ENCODE results near the gene RAB11A.

RAB11A gene

DNA sequence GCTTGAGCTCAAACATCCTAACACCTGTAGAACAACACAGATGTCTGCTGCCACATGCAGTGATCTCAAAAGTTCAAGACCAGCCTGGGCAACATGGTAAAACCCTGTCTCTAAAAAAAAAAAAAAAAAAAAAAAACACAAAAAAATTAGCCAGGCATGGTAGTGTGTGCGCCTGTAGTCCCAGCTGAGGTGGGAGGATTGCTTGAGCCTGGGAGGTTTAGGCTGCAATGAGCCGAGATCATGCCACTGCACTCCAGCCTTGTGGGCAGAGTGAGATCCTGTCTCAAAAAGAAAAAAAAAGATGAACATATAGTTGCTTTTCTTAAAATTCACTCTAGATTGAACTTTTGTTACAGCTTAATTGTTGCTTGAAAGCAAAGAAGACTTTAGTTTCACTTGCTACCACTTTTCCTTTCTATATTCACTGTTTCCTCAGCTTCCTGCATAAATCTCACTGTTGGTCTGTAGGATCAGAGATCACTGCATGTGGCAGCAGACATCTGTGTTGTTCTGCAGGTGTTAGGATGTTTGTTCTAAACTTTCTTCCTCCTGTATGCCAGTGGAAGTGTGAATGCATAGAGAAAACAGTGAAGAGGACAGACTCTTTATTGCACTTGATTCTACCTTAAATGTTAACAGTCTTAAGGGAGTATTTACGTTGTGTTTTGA lies 12.6 kb downstream of the RAB11A start:
- no peak overlapping the region for H2BK5ac ChIP-seq (ENCODE audit: low read depth, low read length, poor library complexity, severe bottlenecking)
- H4K91ac ChIP-seq (ENCODE audit: low read length), result no peak overlapping the region

DNA sequence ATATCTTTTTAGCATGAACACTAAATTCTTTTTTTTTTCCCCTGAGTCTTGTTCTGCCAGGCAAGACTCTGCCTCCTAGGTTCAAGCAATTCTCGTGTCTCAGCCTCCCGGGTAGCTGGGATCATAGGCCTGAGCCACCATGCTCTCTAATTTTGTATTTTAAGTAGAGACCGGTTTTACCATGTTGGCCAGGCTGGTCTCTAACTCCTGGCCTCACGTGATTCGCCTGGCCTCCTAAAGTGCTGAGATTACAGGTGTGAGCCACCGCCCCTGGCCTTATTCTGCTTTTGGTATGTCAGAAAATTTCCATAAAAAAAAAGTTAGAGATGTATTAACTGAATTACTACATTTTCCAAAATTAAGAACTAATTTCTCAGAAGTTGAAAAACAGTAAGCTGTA lies 14.3 kb downstream of the RAB11A start:
- no peak overlapping the region for H2BK5ac ChIP-seq (ENCODE audit: low read depth, low read length, poor library complexity, severe bottlenecking)
- WGBS, result 97% methylated on average over 5 of the region's 6 CpGs
- no peak overlapping the region for H2BK120ac ChIP-seq (ENCODE audit: low read depth, low read length)
- H2BK15ac ChIP-seq (ENCODE audit: low read depth, poor library complexity, severe bottlenecking), result no peak overlapping the region
- H2BK12ac ChIP-seq (ENCODE audit: low read length in 2 of 2), result no peak overlapping the region
- no peak overlapping the region for H4K8ac ChIP-seq (ENCODE audit: low read length)
- H3K23ac ChIP-seq (ENCODE audit: low read length in 2 of 2), result no peak overlapping the region
- no peak overlapping the region for H3K4ac ChIP-seq (ENCODE audit: low read depth in 1 of 2, low read length in 2 of 2)
- H3K9me3 ChIP-seq (ENCODE audit: control insufficient read depth, low read length), result no peaks in the 10 kb centered on the region
- peaks cover 14% of the 10 kb centered on the region for H3K79me1 ChIP-seq (replicated peaks; ENCODE audit: low read length, poor library complexity, severe bottlenecking)
- no peak overlapping the region for H3K27ac ChIP-seq (ENCODE audit: low read length, poor library complexity, severe bottlenecking)
- no peak overlapping the region for H3K4me2 ChIP-seq (ENCODE audit: low read length, poor library complexity, severe bottlenecking)
- H3K4me3 ChIP-seq (ENCODE audit: insufficient read depth in 1 of 2, low read depth in 1 of 2, low read length in 2 of 2), result no peak overlapping the region
- H2AFZ ChIP-seq (ENCODE audit: low read depth, low read length), result no peak overlapping the region
- H3K36me3 ChIP-seq (ENCODE audit: control insufficient read depth in 1 of 2, insufficient read depth in 2 of 2, low read depth in 1 of 2, low read length in 2 of 2), result peaks cover 13 to 100% of the 10 kb centered on the region in 2 experiments
- H3K27me3 ChIP-seq (ENCODE audit: control insufficient read depth in 1 of 2, insufficient read depth in 1 of 2, low read length in 2 of 2), result no peaks in the 10 kb centered on the region
- H4K91ac ChIP-seq (ENCODE audit: low read length), result no peak overlapping the region
- H2AK5ac ChIP-seq (ENCODE audit: low read length, severe bottlenecking), result no peak overlapping the region
- H3K9ac ChIP-seq (ENCODE audit: low read length), result no peak overlapping the region
- no peak overlapping the region for H3K14ac ChIP-seq (ENCODE audit: low read length in 2 of 2)
- H3K18ac ChIP-seq (ENCODE audit: low read depth in 1 of 2, low read length in 2 of 2), result no peak overlapping the region
- H3K4me1 ChIP-seq (ENCODE audit: control insufficient read depth, insufficient read depth, low read depth, low read length), result no peaks in the 10 kb centered on the region
- DNase-seq, result no peak

More for the DNA sequence above, 12.6 kb downstream of the RAB11A start:
- Histone ChIP-seq H3K23ac (ENCODE audit: low read length in 2 of 2) (no peak overlapping the region), H2AK5ac (ENCODE audit: low read length, severe bottlenecking) (no peak overlapping the region), H3K27ac (ENCODE audit: low read length, poor library complexity, severe bottlenecking) (no peak overlapping the region), H2BK120ac (ENCODE audit: low read depth, low read length) (no peak overlapping the region), H3K9me3 (ENCODE audit: control insufficient read depth, low read length) (no peaks in the 10 kb centered on the region), H4K8ac (ENCODE audit: low read length) (no peak overlapping the region), H3K27me3 (ENCODE audit: control insufficient read depth in 1 of 2, insufficient read depth in 1 of 2, low read length in 2 of 2) (no peaks in the 10 kb centered on the region), H3K4me1 (ENCODE audit: control insufficient read depth, insufficient read depth, low read depth, low read length) (no peaks in the 10 kb centered on the region), H3K14ac (ENCODE audit: low read length in 2 of 2) (no peak overlapping the region), H3K18ac (ENCODE audit: low read depth in 1 of 2, low read length in 2 of 2) (no peak overlapping the region), H3K4me2 (ENCODE audit: low read length, poor library complexity, severe bottlenecking) (no peak overlapping the region), H2AFZ (ENCODE audit: low read depth, low read length) (no peak overlapping the region), H3K4me3 (ENCODE audit: insufficient read depth in 1 of 2, low read depth in 1 of 2, low read length in 2 of 2) (no peak overlapping the region), H3K9ac (ENCODE audit: low read length) (no peak overlapping the region), H3K79me1 (replicated peaks; ENCODE audit: low read length, poor library complexity, severe bottlenecking) (peaks cover 17% of the 10 kb centered on the region), H3K36me3 (ENCODE audit: control insufficient read depth in 1 of 2, insufficient read depth in 2 of 2, low read depth in 1 of 2, low read length in 2 of 2) (peaks cover 15 to 99% of the 10 kb centered on the region in 2 experiments), H3K4ac (ENCODE audit: low read depth in 1 of 2, low read length in 2 of 2) (no peak overlapping the region), H2BK12ac (ENCODE audit: low read length in 2 of 2) (no peak overlapping the region), H2BK15ac (ENCODE audit: low read depth, poor library complexity, severe bottlenecking) (no peak overlapping the region)
- WGBS, result 100% methylated on average over 3 of the region's 3 CpGs
- DNase-seq, result no peak

DNA sequence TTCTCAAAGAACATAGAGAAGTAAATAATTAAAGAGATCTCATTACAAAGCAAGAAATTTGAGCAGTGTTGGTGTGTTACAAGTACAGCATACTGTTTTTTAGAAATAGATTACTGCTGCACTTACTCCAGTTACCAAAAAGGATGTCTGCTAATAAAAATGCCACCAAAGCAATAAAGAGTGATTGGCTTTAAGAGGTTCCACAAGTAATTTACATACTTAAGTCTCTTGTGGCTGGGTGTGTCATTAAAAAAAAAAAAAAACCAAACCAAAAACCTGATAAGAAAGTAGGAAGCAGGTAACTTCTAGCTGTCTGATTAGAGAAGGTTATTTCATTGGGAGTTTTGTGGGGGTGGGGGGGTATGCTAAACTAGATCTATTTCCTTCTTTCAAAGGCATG lies 15.2 kb downstream of the RAB11A start:
- H2AK5ac ChIP-seq (ENCODE audit: low read length, severe bottlenecking), result no peak overlapping the region
- H3K4me2 ChIP-seq (ENCODE audit: low read length, poor library complexity, severe bottlenecking), result no peak overlapping the region
- H3K36me3 ChIP-seq (ENCODE audit: control insufficient read depth in 1 of 2, insufficient read depth in 2 of 2, low read depth in 1 of 2, low read length in 2 of 2), result peaks cover 7 to 100% of the 10 kb centered on the region in 2 experiments
- no peak overlapping the region for H2BK5ac ChIP-seq (ENCODE audit: low read depth, low read length, poor library complexity, severe bottlenecking)
- no peak overlapping the region for H2AFZ ChIP-seq (ENCODE audit: low read depth, low read length)
- H3K27ac ChIP-seq (ENCODE audit: low read length, poor library complexity, severe bottlenecking), result no peak overlapping the region
- no peaks in the 10 kb centered on the region for H3K27me3 ChIP-seq (ENCODE audit: control insufficient read depth in 1 of 2, insufficient read depth in 1 of 2, low read length in 2 of 2)
- H3K23ac ChIP-seq (ENCODE audit: low read length in 2 of 2), result no peak overlapping the region
- no peak overlapping the region for H2BK120ac ChIP-seq (ENCODE audit: low read depth, low read length)
- no peak for DNase-seq
- H3K14ac ChIP-seq (ENCODE audit: low read length in 2 of 2), result no peak overlapping the region
- no peak overlapping the region for H2BK15ac ChIP-seq (ENCODE audit: low read depth, poor library complexity, severe bottlenecking)
- H3K4ac ChIP-seq (ENCODE audit: low read depth in 1 of 2, low read length in 2 of 2), result no peak overlapping the region
- no peak overlapping the region for H4K8ac ChIP-seq (ENCODE audit: low read length)
- H3K4me3 ChIP-seq (ENCODE audit: insufficient read depth in 1 of 2, low read depth in 1 of 2, low read length in 2 of 2), result no peak overlapping the region
- H3K4me1 ChIP-seq (ENCODE audit: control insufficient read depth, insufficient read depth, low read depth, low read length), result no peaks in the 10 kb centered on the region
- no peak overlapping the region for H3K9ac ChIP-seq (ENCODE audit: low read length)
- no peaks in the 10 kb centered on the region for H3K9me3 ChIP-seq (ENCODE audit: control insufficient read depth, low read length)
- H4K91ac ChIP-seq (ENCODE audit: low read length), result no peak overlapping the region
- H3K18ac ChIP-seq (ENCODE audit: low read depth in 1 of 2, low read length in 2 of 2), result no peak overlapping the region
- H3K79me1 ChIP-seq (replicated peaks; ENCODE audit: low read length, poor library complexity, severe bottlenecking), result peaks cover 10% of the 10 kb centered on the region
- no peak overlapping the region for H2BK12ac ChIP-seq (ENCODE audit: low read length in 2 of 2)

DNA sequence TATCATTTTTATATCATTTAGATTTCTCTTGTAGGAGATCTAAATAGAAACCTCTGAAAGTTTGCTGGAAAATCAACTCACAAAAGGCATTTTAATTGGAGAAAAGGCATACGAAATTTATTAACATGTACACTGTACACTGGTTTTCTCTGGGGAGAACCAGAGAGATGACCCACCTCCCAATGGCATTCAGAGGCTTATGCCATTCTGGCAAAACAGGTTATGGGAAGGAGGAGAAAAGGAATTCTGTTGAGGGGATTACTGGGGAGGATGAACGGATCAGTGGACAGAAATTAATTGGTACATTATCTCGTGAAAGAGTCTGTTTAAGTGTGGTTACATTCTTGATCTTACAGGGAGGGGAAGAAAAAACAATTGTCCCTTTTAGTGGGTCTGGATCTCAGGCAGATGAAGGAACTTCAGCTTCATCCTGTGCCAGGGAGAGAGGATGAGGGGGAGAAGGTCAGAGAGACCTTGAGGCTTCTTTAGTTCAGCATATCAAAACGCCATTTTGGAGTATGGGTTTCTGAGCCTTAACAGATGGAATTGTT lies 16.5 kb downstream of the RAB11A start:
- no peak overlapping the region for H3K27ac ChIP-seq (ENCODE audit: low read length, poor library complexity, severe bottlenecking)
- H3K4me3 ChIP-seq (ENCODE audit: insufficient read depth in 1 of 2, low read depth in 1 of 2, low read length in 2 of 2), result no peak overlapping the region
- no peak overlapping the region for H4K91ac ChIP-seq (ENCODE audit: low read length)
- H2BK120ac ChIP-seq (ENCODE audit: low read depth, low read length), result no peak overlapping the region
- H2BK5ac ChIP-seq (ENCODE audit: low read depth, low read length, poor library complexity, severe bottlenecking), result no peak overlapping the region
- no peak for DNase-seq
- no peaks in the 10 kb centered on the region for H3K9me3 ChIP-seq (ENCODE audit: control insufficient read depth, low read length)
- no peak overlapping the region for H2BK15ac ChIP-seq (ENCODE audit: low read depth, poor library complexity, severe bottlenecking)
- H3K23ac ChIP-seq (ENCODE audit: low read length in 2 of 2), result no peak overlapping the region
- no peak overlapping the region for H3K18ac ChIP-seq (ENCODE audit: low read depth in 1 of 2, low read length in 2 of 2)
- H2AFZ ChIP-seq (ENCODE audit: low read depth, low read length), result no peak overlapping the region
- H4K8ac ChIP-seq (ENCODE audit: low read length), result no peak overlapping the region
- H3K36me3 ChIP-seq (ENCODE audit: control insufficient read depth in 1 of 2, insufficient read depth in 2 of 2, low read depth in 1 of 2, low read length in 2 of 2), result peaks cover 7 to 96% of the 10 kb centered on the region in 2 experiments
- WGBS, result 94% methylated on average over 4 of the region's 4 CpGs
- H2AK5ac ChIP-seq (ENCODE audit: low read length, severe bottlenecking), result no peak overlapping the region
- no peak overlapping the region for H3K9ac ChIP-seq (ENCODE audit: low read length)
- no peaks in the 10 kb centered on the region for H3K27me3 ChIP-seq (ENCODE audit: control insufficient read depth in 1 of 2, insufficient read depth in 1 of 2, low read length in 2 of 2)
- peaks cover 10% of the 10 kb centered on the region for H3K79me1 ChIP-seq (replicated peaks; ENCODE audit: low read length, poor library complexity, severe bottlenecking)
- no peak overlapping the region for H2BK12ac ChIP-seq (ENCODE audit: low read length in 2 of 2)
- H3K14ac ChIP-seq (ENCODE audit: low read length in 2 of 2), result no peak overlapping the region
- no peak overlapping the region for H3K4ac ChIP-seq (ENCODE audit: low read depth in 1 of 2, low read length in 2 of 2)
- no peaks in the 10 kb centered on the region for H3K4me1 ChIP-seq (ENCODE audit: control insufficient read depth, insufficient read depth, low read depth, low read length)
- H3K4me2 ChIP-seq (ENCODE audit: low read length, poor library complexity, severe bottlenecking), result no peak overlapping the region

Measured in mesenchymal stem cell (in vitro differentiated cells and primary cell).